Glomerular endothelial cell (primary cell): Measurements from ENCODE around the gene C11orf86. TPM values are rescaled to one million over a fixed set of nuclear protein-coding genes. Genes with fewer than 3 reads are reported as not detected.
"Not testable (repeated sequence)": the region's sequence is repeated elsewhere in the genome, so short reads cannot be mapped to it uniquely, and the experiment has no call there.

Experiments
- DNase-seq: peaks from one replicate; pipeline ENCODE4 v3.0.0-alpha.2; 2011; ENCODE audit warnings: low read depth, low spot score; ENCODE audit errors: extremely low read depth
- total RNA-seq: library from RNA; depleted of rRNA; stranded (reverse); fragments of >200 nt; gene quantifications from 2 replicates; pipeline ENCODE4 v1.2.3, GENCODE V29; 2015

The C11orf86 gene
- total RNA-seq, 1 donor from 2014 or later, result not detected

- no peak for DNase-seq
These were observed 13.0 kb downstream of the C11orf86 start for GRCh38 chr11:66987924-66988637.

DNA sequence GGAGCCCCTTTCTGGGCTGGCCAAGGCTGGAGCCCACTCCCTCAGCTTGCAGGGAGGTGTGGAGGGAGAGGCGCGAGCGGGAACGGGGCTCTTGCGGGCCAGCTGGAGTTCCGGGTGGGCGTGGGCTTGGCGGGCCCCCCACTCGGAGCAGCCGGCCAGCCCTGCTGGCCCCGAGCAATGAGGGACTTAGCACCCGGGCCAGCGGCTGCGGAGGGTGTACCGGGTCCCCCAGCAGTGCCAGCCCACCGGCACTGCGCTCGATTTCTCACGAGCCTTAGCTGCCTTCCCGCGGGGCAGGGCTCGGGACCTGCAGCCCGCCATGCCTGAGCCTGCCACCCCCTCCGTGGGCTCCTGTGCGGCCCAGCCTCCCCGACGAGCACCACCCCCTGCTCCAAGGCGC is 13.6 kb downstream of the C11orf86 start:
- DNase-seq, result not testable (repeated sequence)

DNA sequence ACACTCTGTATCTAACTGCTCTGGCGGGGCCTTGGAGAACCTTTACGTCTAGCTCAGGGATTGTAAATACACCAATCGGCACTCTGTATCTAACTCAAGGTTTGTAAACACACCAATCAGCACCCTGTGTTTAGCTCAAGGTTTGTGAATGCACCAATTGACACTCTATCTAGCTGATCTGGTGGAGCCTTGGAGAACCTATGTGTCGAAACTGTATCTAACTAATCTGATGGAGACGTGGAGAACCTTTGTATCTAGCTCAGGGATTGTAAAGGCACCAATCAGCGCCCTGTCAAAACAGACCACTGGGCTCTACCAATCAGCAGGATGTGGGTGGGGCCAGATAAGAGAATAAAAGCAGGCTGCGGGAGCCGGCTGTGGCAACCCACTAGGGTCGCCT is 14.3 kb downstream of the C11orf86 start:
- not testable (repeated sequence) for DNase-seq

DNA sequence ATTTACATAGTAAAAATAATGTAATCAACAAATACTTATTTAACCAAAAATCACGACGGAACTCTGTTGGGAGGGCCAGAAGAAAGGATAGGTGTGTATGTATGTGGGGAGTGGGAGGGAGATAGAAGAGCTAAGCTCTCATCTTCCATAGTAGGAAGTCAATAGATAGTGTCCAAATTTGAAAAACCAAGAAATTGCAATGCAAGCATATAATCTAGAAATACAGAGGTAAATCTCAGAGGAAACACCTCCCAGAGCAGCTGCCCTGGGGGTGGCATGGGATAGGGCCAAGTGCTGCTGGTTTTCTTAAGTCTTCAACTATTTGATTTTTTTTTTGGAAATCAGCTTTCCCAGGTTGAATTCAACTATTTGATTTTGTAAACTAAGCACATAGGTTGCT is 16.9 kb downstream of the C11orf86 start:
- no peak for DNase-seq

- DNase-seq, result no peak
These were observed 21.6 kb downstream of the C11orf86 start for GRCh38 chr11:66996609-66997273.

- DNase-seq, result no peak
These were observed 24.5 kb downstream of the C11orf86 start for GRCh38 chr11:66999555-66999954.

DNA sequence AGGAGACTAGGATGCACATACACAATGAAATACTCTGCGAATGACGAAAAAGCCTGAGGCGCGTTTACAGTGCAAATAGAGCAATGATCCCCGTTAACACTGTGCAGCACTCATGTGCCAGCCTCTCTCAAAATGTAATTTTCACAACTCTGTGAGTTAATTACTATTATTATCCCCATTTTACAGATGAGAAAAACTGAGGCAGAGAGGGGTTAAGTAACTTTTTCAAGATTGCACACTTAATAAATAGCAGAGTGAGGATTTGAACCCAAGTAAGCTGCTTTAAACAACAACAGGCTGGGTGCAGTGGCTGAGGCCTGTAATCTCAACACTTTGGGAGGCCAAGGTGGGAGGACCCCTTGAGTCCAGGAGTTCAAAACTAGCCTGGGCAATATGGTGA is 26.2 kb downstream of the C11orf86 start:
- no peak for DNase-seq

DNA sequence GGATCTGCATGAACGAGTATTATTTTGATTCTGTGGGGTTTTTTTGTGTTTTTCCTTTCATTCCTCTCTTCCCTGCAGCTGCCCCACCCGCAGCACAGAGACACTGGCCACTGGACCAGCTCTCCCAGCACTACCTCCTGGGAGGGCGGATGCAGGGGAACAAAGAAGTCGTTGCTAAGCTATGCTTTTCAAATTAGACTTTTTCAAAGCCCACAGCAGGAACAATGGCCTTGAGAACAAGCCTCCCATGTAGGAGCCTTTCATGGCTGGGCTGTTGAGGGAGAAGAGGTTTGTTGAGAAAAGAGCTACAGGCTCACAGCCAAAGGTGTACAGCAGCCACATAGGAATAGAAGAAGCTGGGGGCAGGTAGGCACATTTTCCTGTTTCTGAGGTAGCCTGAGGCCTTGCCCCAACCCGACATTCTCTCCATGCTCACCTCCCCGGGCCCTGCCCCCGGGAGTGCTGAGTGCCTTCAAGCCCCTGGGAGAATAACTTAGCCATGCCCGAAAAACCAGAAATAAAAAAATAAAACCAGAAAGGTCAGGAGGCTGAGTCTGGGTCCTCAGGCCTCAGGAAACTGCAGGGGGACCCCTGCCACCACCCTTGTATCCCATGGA is 27.3 kb downstream of the C11orf86 start:
- no peak for DNase-seq

DNA sequence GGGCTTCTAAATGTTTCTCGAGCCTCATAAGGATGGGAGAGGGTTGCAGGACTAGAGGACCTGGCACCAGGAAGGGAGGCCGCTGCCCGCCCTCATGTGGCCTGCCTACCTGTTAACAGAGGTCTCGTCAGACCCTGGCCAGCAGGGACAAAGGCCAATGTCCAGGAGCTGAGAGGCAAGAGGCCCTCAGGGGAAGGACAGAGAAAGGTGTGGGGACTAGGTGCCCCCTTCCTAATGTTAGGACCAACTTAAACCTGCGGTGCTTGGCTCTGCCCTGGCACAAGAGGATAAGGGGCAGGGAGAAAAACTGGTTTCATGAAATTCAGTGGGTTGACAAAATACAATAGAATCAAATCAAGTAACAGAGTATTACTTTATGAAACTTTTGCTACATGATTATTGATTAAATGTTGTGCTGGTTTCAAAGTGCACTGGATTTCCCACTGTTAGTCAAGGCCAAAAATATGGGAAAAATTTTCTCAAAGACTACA is 27.9 kb downstream of the C11orf86 start:
- DNase-seq, result no peak

DNA sequence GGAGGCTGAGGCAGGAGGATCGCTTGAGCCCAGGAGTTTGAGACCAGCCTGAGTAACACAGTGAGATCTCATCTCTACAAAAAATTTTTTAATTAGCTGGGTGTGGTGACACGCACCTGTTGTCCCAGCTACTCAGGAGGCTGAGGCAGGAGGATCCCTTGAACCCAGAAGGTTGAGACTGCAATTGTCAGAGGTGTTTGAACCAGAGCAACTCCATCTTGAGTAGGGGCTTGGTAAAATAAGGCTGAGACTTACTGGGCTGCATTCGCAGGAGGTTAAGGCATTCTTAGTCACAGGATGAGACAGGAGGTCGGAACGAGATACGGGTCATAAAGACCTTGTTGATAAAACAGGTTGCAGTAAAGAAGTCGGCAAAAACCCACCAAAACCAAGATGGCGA is 30.1 kb downstream of the C11orf86 start:
- not testable (repeated sequence) for DNase-seq

DNA sequence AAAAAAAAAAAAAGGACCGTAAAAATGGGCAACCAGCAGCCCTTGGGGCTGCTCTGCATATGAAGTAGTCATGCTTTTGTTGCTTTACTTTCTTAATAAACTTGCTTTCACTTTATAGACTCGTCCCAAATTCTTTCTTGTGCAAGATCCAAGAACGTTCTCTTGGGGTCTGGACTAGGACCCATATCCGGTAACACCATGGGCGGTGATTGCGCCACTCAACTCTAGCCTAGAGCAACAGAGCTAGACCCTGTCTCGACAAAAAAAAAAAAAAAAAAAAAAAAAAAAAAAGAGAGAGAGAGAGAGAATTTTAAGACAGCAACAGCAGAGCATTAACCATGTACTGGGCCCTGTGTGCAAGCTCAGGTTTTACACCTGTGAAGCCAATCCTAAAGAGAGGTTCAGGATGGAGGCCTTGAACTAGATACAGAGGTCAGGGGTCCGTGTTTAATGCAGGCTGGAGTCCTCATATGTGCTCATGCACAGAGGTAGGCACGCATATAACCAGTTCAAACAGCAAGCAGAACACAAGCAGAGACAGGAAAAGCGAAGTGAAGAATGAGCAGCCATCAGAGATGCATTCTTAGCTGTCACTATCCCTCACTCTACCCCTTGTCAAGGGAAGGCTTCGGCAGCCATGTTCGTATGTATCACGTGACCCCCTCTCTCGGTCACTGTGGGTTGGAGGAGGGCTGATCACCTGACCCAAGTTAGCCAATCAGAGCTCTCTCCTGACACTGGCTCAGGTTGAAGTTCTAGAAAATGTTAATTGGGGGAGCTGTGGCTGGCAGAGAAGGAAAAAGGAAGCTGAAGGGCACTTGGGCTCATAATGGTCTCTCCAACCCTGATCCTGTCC is 31.2 kb downstream of the C11orf86 start:
- no peak for DNase-seq

DNA sequence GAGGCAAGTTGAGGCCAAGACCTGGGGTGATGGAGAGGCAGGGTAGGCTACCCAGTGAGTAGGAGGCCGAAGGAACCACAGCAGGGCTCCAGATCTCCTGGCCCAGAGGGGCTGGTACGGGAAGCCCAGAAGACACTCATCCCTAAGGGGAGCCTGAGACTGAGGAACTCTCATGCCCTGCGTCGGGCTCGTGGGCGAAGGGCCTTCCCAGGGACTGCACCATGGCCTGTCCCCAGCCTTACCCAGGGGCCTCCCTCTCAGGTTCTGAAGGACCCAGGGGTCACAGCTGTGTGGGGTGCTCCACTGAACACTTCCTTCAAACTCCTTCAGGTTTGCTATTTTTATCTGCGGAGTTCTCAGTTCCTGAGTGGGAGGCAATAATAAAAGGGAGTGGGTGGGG is 32.0 kb downstream of the C11orf86 start:
- no peak for DNase-seq

GRCh38 chr11:67010296-67010905 is 35.3 kb downstream of the C11orf86 start:
- DNase-seq, result no peak

- no peak for DNase-seq
These were observed 38.5 kb downstream of the C11orf86 start for GRCh38 chr11:67013511-67014045.

GRCh38 chr11:67014343-67014742 is 39.2 kb downstream of the C11orf86 start:
- DNase-seq, result no peak

- no peak for DNase-seq
These were observed 39.9 kb downstream of the C11orf86 start for GRCh38 chr11:67015048-67015447.

DNA sequence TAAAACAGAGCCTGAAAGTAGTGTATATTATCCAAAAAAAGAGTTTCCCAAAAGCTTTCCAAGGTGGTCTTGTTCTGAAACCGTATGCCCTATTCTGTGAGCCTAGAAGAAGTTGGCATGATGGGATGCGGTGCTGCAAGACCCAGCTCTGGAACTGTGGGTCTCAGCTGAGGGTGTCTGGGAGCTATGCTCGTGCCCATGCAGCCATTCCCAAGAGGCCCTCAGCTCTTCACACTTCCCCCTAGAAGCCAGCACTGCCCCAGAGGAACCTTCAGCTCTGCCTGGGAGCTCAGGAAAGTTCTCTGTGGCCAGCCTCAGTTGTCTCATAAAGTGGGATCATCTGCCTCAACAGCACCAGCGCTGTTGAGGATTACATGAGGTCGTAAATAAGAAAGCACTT is 41.4 kb downstream of the C11orf86 start:
- no peak for DNase-seq

- DNase-seq, result no peak
These were observed 45.8 kb downstream of the C11orf86 start for GRCh38 chr11:67020949-67021348.

DNA sequence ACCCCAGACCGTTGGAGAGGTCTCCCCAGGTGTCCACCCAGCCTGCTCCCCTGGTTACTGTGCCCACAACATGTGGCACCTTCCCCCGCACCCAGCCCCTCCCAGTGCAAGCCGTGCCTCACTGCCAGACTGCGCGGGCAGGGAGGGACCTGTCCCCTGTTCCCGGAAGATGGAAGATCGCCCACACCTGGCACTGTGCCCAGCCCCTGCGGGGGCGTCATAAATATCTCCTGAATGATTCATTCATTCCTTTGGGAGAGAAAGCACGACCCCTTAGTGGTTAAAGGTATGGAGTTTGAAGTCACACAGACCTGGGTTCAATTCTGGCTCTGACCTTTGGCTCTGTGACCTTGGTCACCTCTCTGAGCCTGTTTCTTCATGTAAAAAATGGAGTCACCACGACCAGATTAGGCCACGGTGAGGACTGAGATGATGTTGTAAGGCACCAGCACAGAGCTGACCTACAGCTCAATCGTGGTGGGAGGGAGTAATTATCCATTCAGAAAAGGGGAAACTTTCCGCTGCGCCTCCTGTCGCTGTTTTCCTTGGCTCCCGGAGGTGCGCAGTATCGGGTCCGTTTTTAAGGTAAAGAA is 47.3 kb downstream of the C11orf86 start:
- no peak for DNase-seq
